Loucy (cell line): ENCODE measurements around the gene SH3GLB1.

Source experiments
- CTCF ChIP-seq: fragments of 200-600 bp; sonication (generic); conservative IDR thresholded peaks from 2 replicates; pipeline ENCODE4 v1.5.1; 2014; ENCODE audit warnings: mild to moderate bottlenecking, antibody characterized with exemption, low read length
- EZH2phosphoT487 ChIP-seq: fragments of 200-600 bp; IDR thresholded peaks from 2 replicates; pipeline ENCODE4 v1.6.1; 2018; ENCODE audit warnings: antibody characterized with exemption, mild to moderate bottlenecking, moderate library complexity, borderline replicate concordance

- no peak for TF ChIP-seq CTCF
- no peak for TF ChIP-seq EZH2phosphoT487
Measured at GRCh38 chr1:86769065-86769464, 64.7 kb downstream of the SH3GLB1 start.
